Activated CD4-positive, alpha-beta T cell treated with anti-CD3 and anti-CD28 coated beads, Interleukin-2, amount 50 U/mL, for 48 hours (primary cell): ENCODE data around the gene PPP1R9B.

Experiments used
- DNase-seq, 2 experiments: peaks; one replicate each; pipeline ENCODE4 v3.0.0-alpha.2; 2020

PPP1R9B gene

GRCh38 chr17:50122945-50123344 lies 27.5 kb downstream of the PPP1R9B start:
- no peak for DNase-seq

GRCh38 chr17:50120475-50121253 lies 29.8 kb downstream of the PPP1R9B start:
- DNase-seq, result no peak

GRCh38 chr17:50118828-50119218 lies 31.7 kb downstream of the PPP1R9B start:
- DNase-seq, result no peak

GRCh38 chr17:50118076-50118827 lies 32.2 kb downstream of the PPP1R9B start:
- DNase-seq, result no peak

GRCh38 chr17:50117202-50118051 lies 33.0 kb downstream of the PPP1R9B start:
- peak; percentile 61 to 66 for DNase-seq

GRCh38 chr17:50115756-50116155 lies 34.7 kb downstream of the PPP1R9B start:
- DNase-seq, result no peak

GRCh38 chr17:50114849-50115357 lies 35.6 kb downstream of the PPP1R9B start:
- DNase-seq, result peak; percentile 37 to 53

GRCh38 chr17:50114401-50114800 lies 36.1 kb downstream of the PPP1R9B start:
- DNase-seq, result no peak

- no peak for DNase-seq
Observed at GRCh38 chr17:50113624-50114320, 36.7 kb downstream of the PPP1R9B start.

GRCh38 chr17:50112694-50113093 lies 37.8 kb downstream of the PPP1R9B start:
- no peak for DNase-seq

- DNase-seq, result no peak
Observed at GRCh38 chr17:50111673-50112655, 38.5 kb downstream of the PPP1R9B start.

- DNase-seq, result no peak
Observed at GRCh38 chr17:50110591-50111349, 39.7 kb downstream of the PPP1R9B start.

- no peak for DNase-seq
Observed at GRCh38 chr17:50109785-50110184, 40.7 kb downstream of the PPP1R9B start.

GRCh38 chr17:50109207-50109606 lies 41.3 kb downstream of the PPP1R9B start:
- no peak for DNase-seq

GRCh38 chr17:50108556-50108955 lies 41.9 kb downstream of the PPP1R9B start:
- no peak for DNase-seq

GRCh38 chr17:50107790-50108414 lies 42.6 kb downstream of the PPP1R9B start:
- DNase-seq, result no peak

- no peak for DNase-seq
Observed at GRCh38 chr17:50106393-50107131, 43.9 kb downstream of the PPP1R9B start.

GRCh38 chr17:50105811-50106210 lies 44.7 kb downstream of the PPP1R9B start:
- DNase-seq, result no peak

- DNase-seq, result no peak
Observed at GRCh38 chr17:50103941-50104340, 46.5 kb downstream of the PPP1R9B start.
